NCI-H82 treated with DMSO at 0.1 percent for 48 hours (cell line): ENCODE data around the gene KIAA1191.
"Not testable (repeated sequence)": the region's sequence is repeated elsewhere in the genome, so short reads cannot be mapped to it uniquely, and the experiment has no call there.

Experiments used
- DNase-seq: peaks from one replicate; lab custom pipeline; 2025; ENCODE audit not compliant: unreplicated experiment; lab: John Stamatoyannopoulos, UW

The KIAA1191 gene

DNA sequence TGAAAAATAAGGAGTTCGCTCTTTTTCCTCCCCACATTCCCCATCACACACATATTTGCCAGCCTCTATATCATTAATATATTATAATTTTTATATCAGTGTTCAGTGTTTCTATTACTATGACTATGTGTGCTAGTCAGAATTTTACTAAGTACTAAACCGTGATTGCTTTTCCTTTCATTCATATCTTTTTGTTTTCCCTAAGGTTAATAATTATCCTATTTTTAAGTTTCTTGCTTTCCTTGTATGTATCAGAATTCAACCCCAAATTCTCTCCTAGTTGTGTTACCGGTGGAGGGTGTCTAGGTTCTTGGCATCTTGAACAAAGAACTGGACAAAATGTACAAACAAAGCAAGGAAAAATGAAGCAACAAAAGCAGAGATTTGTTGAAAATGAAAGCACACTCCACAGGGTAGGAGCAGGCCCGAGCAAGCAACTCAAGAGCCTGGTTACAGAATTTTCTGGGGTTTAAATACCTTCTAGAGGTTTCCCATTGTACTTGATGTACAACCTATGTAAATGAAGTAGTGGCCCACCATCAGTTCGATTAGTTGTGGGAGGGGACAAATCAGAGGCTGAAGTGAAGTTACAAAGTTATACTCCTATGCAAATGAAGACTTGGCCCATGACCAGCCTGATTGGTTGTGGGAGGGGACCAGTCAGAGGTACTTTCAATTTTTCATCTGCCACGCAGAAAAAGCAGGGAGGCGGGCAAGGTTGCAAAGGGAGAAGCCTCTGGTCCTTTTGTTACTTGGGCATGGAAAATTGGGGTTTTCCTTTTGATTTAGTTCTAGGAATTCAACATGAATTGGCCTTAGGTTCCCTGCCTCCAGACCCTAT lies 43.8 kb downstream of the KIAA1191 start:
- no peak for DNase-seq

DNA sequence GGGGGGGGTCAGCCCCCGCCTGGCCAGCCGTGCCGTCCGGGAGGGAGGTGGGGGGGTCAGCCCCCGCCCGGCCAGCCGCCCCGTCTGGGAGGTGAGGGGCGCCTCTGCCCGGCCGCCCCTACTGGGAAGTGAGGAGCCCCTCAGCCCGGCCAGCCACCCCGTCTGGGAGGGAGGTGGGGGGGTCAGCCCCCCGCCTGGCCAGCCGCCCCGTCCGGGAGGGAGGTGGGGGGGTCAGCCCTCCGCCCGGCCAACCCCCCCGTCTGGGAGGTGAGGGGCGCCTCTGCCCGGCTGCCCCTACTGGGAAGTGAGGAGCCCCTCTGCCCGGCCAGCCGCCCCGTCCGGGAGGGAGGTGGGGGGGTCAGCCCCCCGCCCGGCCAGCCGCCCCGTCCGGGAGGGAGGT lies 56.2 kb downstream of the KIAA1191 start:
- DNase-seq: not testable (repeated sequence)
